Natural killer cell (primary cell): ENCODE measurements around the gene MSMB. TPM values are rescaled to one million over a fixed set of nuclear protein-coding genes. Genes with fewer than 3 reads are reported as not detected.

Experiments
- ATAC-seq, 3 donors: fragments of 150-1000 bp in 2 of 3; fragments of 200-7000 bp in 1 of 3; cut with Tn5 transposase; 1 replicate in 1 of 3; 2 replicates in 2 of 3; pipeline ENCODE4 v1.10.0; 2021; ENCODE audit warnings: mild to moderate bottlenecking in 2 of 3, moderate library complexity in 2 of 3
- DNase-seq, 2 donors: peaks; one replicate each; pipeline versions ENCODE4 v3.0.0 to v3.0.0-alpha.2; 2013 to 2021; ENCODE audit warnings: mixed read lengths in 1 of 2
- H3K27ac ChIP-seq: one replicate; pipeline ENCODE4 v1.5.1; 2013; ENCODE audit warnings: mild to moderate bottlenecking, low read length
- H3K27me3 ChIP-seq: one replicate; pipeline ENCODE4 v1.6.1; 2013; ENCODE audit warnings: low read length; ENCODE audit not compliant: control insufficient read depth, insufficient read depth
- H3K36me3 ChIP-seq: one replicate; pipeline ENCODE4 v1.6.1; 2013; ENCODE audit warnings: low read length; ENCODE audit not compliant: control insufficient read depth, insufficient read depth
- H3K4me1 ChIP-seq: one replicate; pipeline ENCODE4 v1.6.1; 2013; ENCODE audit warnings: low read length; ENCODE audit not compliant: control insufficient read depth, insufficient read depth
- H3K4me3 ChIP-seq: one replicate; pipeline ENCODE4 v1.5.1; 2013; ENCODE audit warnings: low read length
- H3K9me3 ChIP-seq: one replicate; pipeline ENCODE4 v1.6.1; 2013; ENCODE audit warnings: low read length; ENCODE audit not compliant: control insufficient read depth, insufficient read depth
- H3K27ac Mint-ChIP-seq, 2 donors: one replicate each; pipeline ENCODE4 v1.8.0; 2022; ENCODE audit warnings: mild to moderate bottlenecking in 2 of 2, mixed read lengths in 2 of 2, moderate library complexity in 1 of 2
- H3K27me3 Mint-ChIP-seq, 2 donors: one replicate each; pipeline ENCODE4 v1.8.0; 2022; ENCODE audit warnings: low read depth in 2 of 2, mixed read lengths in 2 of 2
- H3K36me3 Mint-ChIP-seq: one replicate; pipeline ENCODE4 v1.8.0; 2022; ENCODE audit warnings: mixed read lengths
- H3K4me1 Mint-ChIP-seq, 2 donors: one replicate each; pipeline ENCODE4 v1.8.0; 2022; ENCODE audit warnings: mixed read lengths in 2 of 2
- H3K4me3 Mint-ChIP-seq: one replicate; pipeline ENCODE4 v1.8.0; 2022; ENCODE audit warnings: mild to moderate bottlenecking, moderate library complexity, mixed read lengths
- H3K9me3 Mint-ChIP-seq, 2 donors: one replicate each; pipeline ENCODE4 v1.8.0; 2022; ENCODE audit warnings: mixed read lengths in 2 of 2
- WGBS: methylation state at CpG from one replicate; pipeline ENCODE4 v1.1.7; 2013; ENCODE audit warnings: missing lambda C conversion rate; ENCODE audit not compliant: insufficient coverage; 5-methylcytosine and 5-hydroxymethylcytosine counted together
- intact Hi-C: fragments of 100-400 bp; cut with micrococcal nuclease; formaldehyde crosslinking; loops from one replicate; pipeline ENCODE4 v1.14.2; 2022
- total RNA-seq, 4 donors: library from RNA; stranded (reverse); fragments of 120-200 nt in 1 of 4; gene quantifications; one replicate each; pipeline versions ENCODE4 v1.2.3 to v1.2.4, GENCODE V29; 2013 to 2022
- TF ChIP-seq, protein P1 (sequence below): fragments of 200-600 bp; IDR thresholded peaks from one replicate; pipeline ENCODE4 v1.8.0; 2022; ENCODE audit warnings: antibody characterized with exemption

Gene MSMB
- total RNA-seq, 3 donors from 2014 or later (not counting 1 experiment from before 2014, with no cell fraction given), result not detected

DNA sequence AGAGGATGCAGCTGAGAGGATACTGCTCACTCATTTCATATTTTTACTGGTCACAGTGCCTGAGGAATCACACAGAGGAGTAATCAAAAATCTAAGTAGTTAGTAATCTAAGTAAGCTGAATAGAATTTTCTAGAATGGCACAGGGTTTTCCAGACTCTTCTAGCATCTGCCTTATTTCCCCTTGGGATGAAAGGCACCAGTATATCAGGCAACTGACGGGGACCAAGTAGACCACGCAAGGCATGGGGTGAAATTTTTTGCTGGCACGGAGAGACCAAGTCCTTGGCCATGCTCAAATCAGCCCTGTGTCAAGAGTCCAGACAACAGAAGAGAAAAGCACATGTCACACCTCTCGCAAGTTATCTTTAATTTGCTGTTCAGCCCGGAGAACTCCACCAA is 29.9 kb downstream of the MSMB start:
- no peak for DNase-seq
- H3K27ac Mint-ChIP-seq, result peak overlapping the region in 1 of 2 donors; percentile 72
- no peak overlapping the region for H3K4me3 Mint-ChIP-seq
- no peaks in the 10 kb centered on the region for H3K9me3 Mint-ChIP-seq
- H3K27me3 ChIP-seq, result no peaks in the 10 kb centered on the region
- TF ChIP-seq, protein P1, sequence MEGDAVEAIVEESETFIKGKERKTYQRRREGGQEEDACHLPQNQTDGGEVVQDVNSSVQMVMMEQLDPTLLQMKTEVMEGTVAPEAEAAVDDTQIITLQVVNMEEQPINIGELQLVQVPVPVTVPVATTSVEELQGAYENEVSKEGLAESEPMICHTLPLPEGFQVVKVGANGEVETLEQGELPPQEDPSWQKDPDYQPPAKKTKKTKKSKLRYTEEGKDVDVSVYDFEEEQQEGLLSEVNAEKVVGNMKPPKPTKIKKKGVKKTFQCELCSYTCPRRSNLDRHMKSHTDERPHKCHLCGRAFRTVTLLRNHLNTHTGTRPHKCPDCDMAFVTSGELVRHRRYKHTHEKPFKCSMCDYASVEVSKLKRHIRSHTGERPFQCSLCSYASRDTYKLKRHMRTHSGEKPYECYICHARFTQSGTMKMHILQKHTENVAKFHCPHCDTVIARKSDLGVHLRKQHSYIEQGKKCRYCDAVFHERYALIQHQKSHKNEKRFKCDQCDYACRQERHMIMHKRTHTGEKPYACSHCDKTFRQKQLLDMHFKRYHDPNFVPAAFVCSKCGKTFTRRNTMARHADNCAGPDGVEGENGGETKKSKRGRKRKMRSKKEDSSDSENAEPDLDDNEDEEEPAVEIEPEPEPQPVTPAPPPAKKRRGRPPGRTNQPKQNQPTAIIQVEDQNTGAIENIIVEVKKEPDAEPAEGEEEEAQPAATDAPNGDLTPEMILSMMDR, result no peak
- no peak overlapping the region for H3K27ac ChIP-seq
- no peaks in the 10 kb centered on the region for H3K36me3 Mint-ChIP-seq
- no peaks in the 10 kb centered on the region for H3K27me3 Mint-ChIP-seq
- peaks cover 51 to 58% of the 10 kb centered on the region in 2 donors for H3K4me1 Mint-ChIP-seq
- H3K36me3 ChIP-seq, result peaks cover 54% of the 10 kb centered on the region
- no peaks in the 10 kb centered on the region for H3K9me3 ChIP-seq
- WGBS, result 96% methylated on average over 5 of the region's 5 CpGs
- no peak overlapping the region for H3K4me3 ChIP-seq
- H3K4me1 ChIP-seq, result peaks cover 16% of the 10 kb centered on the region
- no peak for ATAC-seq
- intact Hi-C loops, result no loop called here

DNA sequence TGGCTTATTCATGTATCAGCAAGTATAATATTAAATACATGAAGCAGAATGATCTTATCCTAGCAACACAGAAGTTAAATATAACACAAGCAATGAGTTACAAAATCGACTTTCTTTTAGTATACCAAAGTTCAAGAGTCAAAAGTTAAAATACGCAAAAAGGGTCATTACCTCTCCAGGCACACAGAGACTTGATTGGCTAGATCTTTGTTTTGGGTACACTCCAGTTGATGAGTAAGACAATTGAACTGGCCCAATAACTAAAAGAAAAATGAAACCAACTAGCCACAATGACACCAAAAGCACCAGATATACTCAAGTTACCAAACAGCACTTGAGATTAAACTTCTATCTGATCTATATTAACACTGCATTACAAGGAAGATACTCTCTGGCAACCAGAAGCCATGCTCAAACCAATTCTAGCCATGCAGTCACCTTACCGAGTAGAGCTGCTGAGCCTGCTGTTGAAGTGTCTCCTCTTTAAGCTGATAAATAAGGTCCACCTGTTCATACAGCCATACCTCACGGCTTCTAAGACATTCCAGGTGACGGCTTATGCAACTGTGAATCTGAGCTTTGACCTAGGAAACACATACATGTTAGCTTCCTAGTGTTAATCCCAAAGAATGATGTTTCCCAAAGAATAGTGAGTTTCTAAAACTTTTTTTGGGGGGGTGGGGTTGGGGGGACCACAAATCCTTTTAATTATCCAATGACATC is 31.2 kb downstream of the MSMB start:
- H3K4me3 Mint-ChIP-seq, result no peak overlapping the region
- Histone ChIP-seq H3K4me3 (no peak overlapping the region), H3K4me1 (peaks cover 11% of the 10 kb centered on the region), H3K27ac (no peak overlapping the region), H3K36me3 (peaks cover 66% of the 10 kb centered on the region), H3K9me3 (no peaks in the 10 kb centered on the region), H3K27me3 (no peaks in the 10 kb centered on the region)
- intact Hi-C loops, result no loop called here
- no peaks in the 10 kb centered on the region for H3K36me3 Mint-ChIP-seq
- H3K4me1 Mint-ChIP-seq, result peaks cover 39 to 45% of the 10 kb centered on the region in 2 donors
- ATAC-seq, result no peak
- WGBS, result 99% methylated on average over 5 of the region's 5 CpGs
- H3K27me3 Mint-ChIP-seq, result no peaks in the 10 kb centered on the region
- H3K9me3 Mint-ChIP-seq, result no peaks in the 10 kb centered on the region
- TF ChIP-seq, protein P1, result no peak
- DNase-seq, result no peak
- H3K27ac Mint-ChIP-seq, result peak overlapping the region; percentile 37 to 41

DNA sequence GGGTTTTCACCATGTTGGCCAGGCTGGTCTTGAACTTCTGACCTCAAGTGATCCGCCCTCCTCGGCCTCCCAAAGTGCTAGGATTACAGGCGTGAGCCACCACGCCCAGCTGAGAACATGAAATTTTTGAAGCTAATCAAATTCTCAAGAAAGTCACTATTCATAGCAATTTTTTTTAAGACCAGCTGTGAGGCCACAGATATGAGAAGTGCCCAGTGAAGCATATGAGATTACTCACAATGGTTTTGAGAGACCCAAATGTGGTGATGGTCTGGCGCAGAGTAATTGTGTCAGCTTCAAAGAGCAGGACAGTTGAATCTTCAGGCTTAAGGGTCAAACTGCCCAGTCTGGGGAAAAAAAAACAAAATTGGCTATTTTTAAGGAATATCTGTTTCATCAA is 31.9 kb downstream of the MSMB start:
- TF ChIP-seq, protein P1, result no peak
- H3K27me3 Mint-ChIP-seq, result no peaks in the 10 kb centered on the region
- no peak overlapping the region for H3K27ac ChIP-seq
- no peak overlapping the region for H3K4me3 Mint-ChIP-seq
- DNase-seq (no peak), ATAC-seq (no peak)
- no peaks in the 10 kb centered on the region for H3K9me3 Mint-ChIP-seq
- no peak overlapping the region for H3K4me3 ChIP-seq
- H3K4me1 ChIP-seq, result peaks cover 7% of the 10 kb centered on the region
- H3K27ac Mint-ChIP-seq, result peak overlapping the region in 1 of 2 donors; percentile 41
- 83% methylated on average over 5 of the region's 5 CpGs for WGBS
- intact Hi-C loops, result no loop called here
- peaks cover 73% of the 10 kb centered on the region for H3K36me3 ChIP-seq
- H3K36me3 Mint-ChIP-seq, result no peaks in the 10 kb centered on the region
- no peaks in the 10 kb centered on the region for H3K27me3 ChIP-seq
- peaks cover 33 to 39% of the 10 kb centered on the region in 2 donors for H3K4me1 Mint-ChIP-seq
- H3K9me3 ChIP-seq, result no peaks in the 10 kb centered on the region

DNA sequence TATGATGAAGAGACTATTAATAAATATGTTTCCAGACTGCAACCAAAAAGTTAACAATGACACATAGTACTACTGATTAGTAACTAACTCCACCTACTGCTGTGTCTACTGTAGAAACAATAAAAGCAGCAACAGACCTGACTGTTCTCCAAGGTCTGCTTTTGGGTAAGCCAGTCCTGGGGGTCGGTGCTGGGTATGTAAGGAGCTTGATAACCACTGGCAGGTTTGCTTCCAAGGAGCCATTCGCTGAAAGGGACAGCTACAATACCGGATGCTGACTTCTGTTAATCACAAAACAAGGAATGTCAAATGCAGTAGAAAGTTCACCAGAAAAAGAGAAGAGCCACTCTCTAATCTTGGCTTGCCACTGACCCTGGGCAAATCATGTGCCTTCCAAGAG is 33.3 kb downstream of the MSMB start:
- no peak overlapping the region for H3K27ac ChIP-seq
- Mint-ChIP-seq H3K27me3 (no peaks in the 10 kb centered on the region), H3K27ac (no peak overlapping the region), H3K4me1 (peaks cover 18 to 31% of the 10 kb centered on the region in 2 donors), H3K36me3 (peaks cover 9% of the 10 kb centered on the region), H3K9me3 (no peaks in the 10 kb centered on the region), H3K4me3 (no peak overlapping the region)
- peaks cover 4% of the 10 kb centered on the region for H3K4me1 ChIP-seq
- H3K36me3 ChIP-seq, result peaks cover 87% of the 10 kb centered on the region
- H3K27me3 ChIP-seq, result no peaks in the 10 kb centered on the region
- H3K9me3 ChIP-seq, result no peaks in the 10 kb centered on the region
- ATAC-seq (no peak), DNase-seq (no peak)
- intact Hi-C loops, result no loop called here
- no peak overlapping the region for H3K4me3 ChIP-seq
- WGBS, result 99% methylated on average over 3 of the region's 3 CpGs
- TF ChIP-seq, protein P1, result no peak
